Skeletal muscle tissue (tissue), 4 donors: Measurements from ENCODE around the gene QSER1. TPM values are rescaled to one million over a fixed set of nuclear protein-coding genes. Genes with fewer than 3 reads are reported as not detected.
"Not testable (repeated sequence)": the region's sequence is repeated elsewhere in the genome, so short reads cannot be mapped to it uniquely, and the experiment has no call there.

Experiments used
- H3K27ac ChIP-seq: one replicate; pipeline ENCODE4 v1.7.0; 2013; ENCODE audit warnings: mild to moderate bottlenecking, low read depth, low read length, inconsistent platforms
- H3K27me3 ChIP-seq, 3 donors: one replicate each; pipeline ENCODE4 v1.7.0; 2013; ENCODE audit warnings: low read length in 3 of 3; ENCODE audit not compliant: control insufficient read depth in 3 of 3, insufficient read depth in 3 of 3
- H3K36me3 ChIP-seq, 3 donors: one replicate each; pipeline ENCODE4 v1.7.0; 2013; ENCODE audit warnings: low read length in 3 of 3; ENCODE audit not compliant: control insufficient read depth in 3 of 3, insufficient read depth in 3 of 3
- H3K4me1 ChIP-seq, 3 donors: one replicate each; pipeline ENCODE4 v1.7.0; 2013; ENCODE audit warnings: low read length in 3 of 3, mild to moderate bottlenecking in 3 of 3; ENCODE audit not compliant: control insufficient read depth in 3 of 3, insufficient read depth in 3 of 3
- H3K4me3 ChIP-seq, 3 donors: one replicate each; pipeline ENCODE4 v1.7.0; 2013; ENCODE audit warnings: low read length in 3 of 3
- H3K9ac ChIP-seq, 3 donors: one replicate each; pipeline ENCODE4 v1.7.0; 2013; ENCODE audit warnings: low read length in 3 of 3, mild to moderate bottlenecking in 3 of 3, moderate library complexity in 2 of 3, low read depth in 1 of 3
- H3K9me3 ChIP-seq, 3 donors: one replicate each; pipeline ENCODE4 v1.7.0; 2013; ENCODE audit warnings: low read length in 3 of 3; ENCODE audit not compliant: control insufficient read depth in 3 of 3
- total RNA-seq: library from RNA; depleted of rRNA; stranded (reverse); fragments of >200 nt; gene quantifications from one replicate; pipeline ENCODE4 v1.2.3, GENCODE V29; 2014
- donor health status: Osteomylitis.

Gene QSER1
- total RNA-seq, 1 donor from 2014 or later = 29.2 TPM

DNA sequence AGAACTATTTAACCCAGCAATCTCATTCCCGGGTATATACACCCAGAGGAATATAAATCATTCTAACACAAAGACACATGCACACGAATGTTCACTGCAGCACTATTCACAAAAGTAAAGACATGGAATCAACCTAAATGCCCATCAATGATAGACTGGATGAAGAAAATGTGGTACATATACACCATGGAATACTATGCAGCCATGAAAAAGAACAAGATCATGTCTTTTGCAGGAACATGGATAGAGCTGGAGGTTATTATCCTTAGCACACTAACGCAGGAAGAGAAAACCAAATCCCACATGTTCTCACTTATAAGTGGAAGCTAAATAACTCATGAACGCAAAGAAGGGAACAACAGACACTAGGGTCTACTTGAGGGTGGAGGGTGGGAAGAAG is 23.9 kb upstream of the QSER1 start:
- not testable (repeated sequence) for H3K9ac ChIP-seq, H3K36me3 ChIP-seq, H3K4me3 ChIP-seq, H3K9me3 ChIP-seq, H3K27me3 ChIP-seq, H3K4me1 ChIP-seq, H3K27ac ChIP-seq

DNA sequence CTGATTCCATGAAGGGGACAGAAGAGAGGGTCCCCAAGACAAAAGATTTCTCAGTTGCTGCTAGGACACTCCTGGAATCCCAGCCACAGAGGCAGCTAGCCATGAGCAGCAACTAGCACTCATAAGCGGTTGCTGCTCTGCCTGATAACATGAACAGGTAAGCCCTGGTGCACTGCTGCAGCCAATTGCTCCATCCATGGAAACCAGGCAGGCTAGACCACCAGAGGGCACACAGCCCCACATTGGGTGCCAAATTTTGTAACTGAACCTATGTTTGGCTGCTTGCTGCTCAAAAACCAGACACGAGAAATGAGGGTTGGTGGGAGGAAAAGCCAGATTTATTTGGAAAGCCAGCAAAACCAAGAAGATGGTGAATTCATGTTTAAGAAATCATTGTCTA is 21.9 kb upstream of the QSER1 start:
- Histone ChIP-seq H3K4me3 (no peak overlapping the region), H3K36me3 (no peaks in the 10 kb centered on the region), H3K4me1 (no peaks in the 10 kb centered on the region)

GRCh38 chr11:32874132-32874531 is 18.5 kb upstream of the QSER1 start:
- H3K4me1 ChIP-seq = no peaks in the 10 kb centered on the region
- H3K27ac ChIP-seq = no peak overlapping the region
- H3K36me3 ChIP-seq = no peaks in the 10 kb centered on the region
- H3K9me3 ChIP-seq = no peaks in the 10 kb centered on the region
- no peaks in the 10 kb centered on the region for H3K27me3 ChIP-seq
- no peak overlapping the region for H3K9ac ChIP-seq
- H3K4me3 ChIP-seq = no peak overlapping the region

More for the DNA sequence above, 21.9 kb upstream of the QSER1 start:
- no peaks in the 10 kb centered on the region for H3K27me3 ChIP-seq
- H3K9me3 ChIP-seq = no peaks in the 10 kb centered on the region
- no peak overlapping the region for H3K9ac ChIP-seq
- no peak overlapping the region for H3K27ac ChIP-seq

- Histone ChIP-seq H3K9me3 (no peaks in the 10 kb centered on the region), H3K4me3 (no peak overlapping the region), H3K9ac (no peak overlapping the region), H3K4me1 (no peaks in the 10 kb centered on the region), H3K27me3 (no peaks in the 10 kb centered on the region), H3K36me3 (no peaks in the 10 kb centered on the region), H3K27ac (no peak overlapping the region)
These were observed 11.3 kb upstream of the QSER1 start for GRCh38 chr11:32881286-32881685.

- H3K36me3 ChIP-seq = no peaks in the 10 kb centered on the region
- H3K4me1 ChIP-seq = no peaks in the 10 kb centered on the region
- H3K4me3 ChIP-seq = no peak overlapping the region
- no peak overlapping the region for H3K27ac ChIP-seq
- H3K9ac ChIP-seq = no peak overlapping the region
- H3K27me3 ChIP-seq = no peaks in the 10 kb centered on the region
- H3K9me3 ChIP-seq = no peaks in the 10 kb centered on the region
These were observed 9.2 kb upstream of the QSER1 start for GRCh38 chr11:32883421-32883820.

- Histone ChIP-seq H3K27me3 (no peaks in the 10 kb centered on the region), H3K9ac (no peak overlapping the region), H3K36me3 (no peaks in the 10 kb centered on the region), H3K9me3 (no peaks in the 10 kb centered on the region), H3K4me3 (no peak overlapping the region), H3K27ac (no peak overlapping the region), H3K4me1 (no peaks in the 10 kb centered on the region)
These were observed 8.6 kb upstream of the QSER1 start for GRCh38 chr11:32884023-32884422.

- H3K36me3 ChIP-seq = no peaks in the 10 kb centered on the region
- no peaks in the 10 kb centered on the region for H3K9me3 ChIP-seq
- no peak overlapping the region for H3K9ac ChIP-seq
- H3K4me3 ChIP-seq = no peak overlapping the region
- no peaks in the 10 kb centered on the region for H3K27me3 ChIP-seq
- H3K27ac ChIP-seq = no peak overlapping the region
- no peaks in the 10 kb centered on the region for H3K4me1 ChIP-seq
These were observed 7.7 kb upstream of the QSER1 start for GRCh38 chr11:32884770-32885384.

DNA sequence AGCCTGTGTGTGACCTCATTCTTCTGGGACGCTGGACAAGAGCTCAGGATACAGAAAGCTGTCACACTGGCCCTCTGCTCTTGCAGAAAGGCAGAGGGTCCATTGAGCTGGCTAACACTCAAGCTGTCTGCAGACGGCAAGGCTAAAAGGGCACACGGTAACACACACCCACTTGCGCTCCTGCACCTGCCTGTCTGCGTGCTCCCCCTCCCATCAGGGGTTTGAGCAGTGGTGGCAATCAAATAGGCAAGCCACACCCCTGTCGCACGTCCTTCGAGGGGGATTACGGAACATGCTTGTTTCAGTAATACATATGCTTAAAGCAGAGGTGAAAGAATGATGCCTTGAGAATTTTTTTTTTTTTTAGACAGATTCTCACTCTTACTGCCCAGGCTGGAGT is 7.1 kb upstream of the QSER1 start:
- Histone ChIP-seq H3K4me3 (no peak overlapping the region), H3K9me3 (no peaks in the 10 kb centered on the region)

DNA sequence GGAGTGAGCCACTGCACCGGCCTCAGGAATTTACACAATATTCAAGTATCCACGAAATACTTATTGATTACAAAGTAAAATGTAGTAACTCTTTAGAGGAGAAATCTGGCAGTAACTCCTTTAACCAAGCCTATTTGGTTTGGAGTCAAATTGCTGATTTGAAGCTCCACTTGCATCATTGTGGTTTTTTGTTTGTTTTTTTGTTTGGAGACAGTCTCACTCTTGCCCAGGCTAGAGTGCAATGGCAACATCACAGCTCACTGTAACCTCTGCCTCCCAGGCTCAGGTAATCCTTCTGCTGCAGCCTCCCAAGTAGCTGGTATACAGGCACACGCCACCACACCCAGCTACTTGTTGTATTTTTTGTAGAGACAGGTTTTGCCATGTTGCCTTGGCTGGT is 6.4 kb upstream of the QSER1 start:
- no peaks in the 10 kb centered on the region for H3K36me3 ChIP-seq

More for the DNA sequence above, 7.1 kb upstream of the QSER1 start:
- H3K9ac ChIP-seq = no peak overlapping the region
- no peak overlapping the region for H3K27ac ChIP-seq
- no peaks in the 10 kb centered on the region for H3K4me1 ChIP-seq
- H3K27me3 ChIP-seq = no peaks in the 10 kb centered on the region
- no peaks in the 10 kb centered on the region for H3K36me3 ChIP-seq

DNA sequence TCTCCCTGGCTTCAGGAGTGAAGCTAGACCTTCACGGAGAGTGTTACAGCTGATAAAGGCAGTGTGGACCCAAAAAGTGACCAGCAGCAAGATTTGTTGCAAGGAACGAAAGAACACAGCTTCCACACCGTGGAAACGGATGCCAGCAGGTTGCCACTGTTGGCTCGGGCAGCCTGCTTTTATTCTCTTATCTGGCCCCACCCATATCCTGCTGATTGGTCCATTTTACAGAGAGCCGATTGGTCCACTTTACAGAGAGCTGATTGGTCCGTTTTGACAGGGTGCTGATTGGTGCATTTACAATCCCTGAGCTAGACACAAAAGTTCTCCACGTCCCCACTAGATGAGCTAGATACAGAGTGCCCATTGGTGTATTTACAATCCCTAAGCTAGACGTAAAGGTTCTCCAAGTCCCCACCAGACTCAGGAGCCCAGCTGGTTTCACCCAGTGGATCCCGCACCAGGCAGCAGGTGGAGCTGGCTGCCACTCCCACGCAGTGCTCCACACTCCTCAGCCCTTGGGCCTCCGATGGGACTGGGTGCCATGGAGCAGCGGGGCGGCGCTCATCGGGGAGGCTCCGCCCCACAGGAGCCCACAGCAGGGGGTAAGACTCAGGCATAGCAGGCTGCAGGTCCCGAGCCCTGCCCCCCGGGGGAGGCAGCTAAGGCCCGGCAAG is 4.8 kb upstream of the QSER1 start:
- H3K9me3 ChIP-seq, H3K4me1 ChIP-seq, H3K4me3 ChIP-seq, H3K27me3 ChIP-seq, H3K36me3 ChIP-seq, H3K9ac ChIP-seq, H3K27ac ChIP-seq: not testable (repeated sequence)

More for the DNA sequence above, 6.4 kb upstream of the QSER1 start:
- Histone ChIP-seq H3K4me1 (peaks cover 0 to under 1% (median 0%) of the 10 kb centered on the region in 3 donors), H3K4me3 (no peak overlapping the region), H3K9me3 (no peaks in the 10 kb centered on the region), H3K9ac (no peak overlapping the region), H3K27ac (no peak overlapping the region), H3K27me3 (no peaks in the 10 kb centered on the region)
